Transverse colon (tissue), 4 donors: ENCODE measurements around the gene TRMT10B. TPM values are rescaled to one million over a fixed set of nuclear protein-coding genes. Genes with fewer than 3 reads are reported as not detected.

ENCODE experiments used
- DNase-seq: peaks from one replicate; pipeline ENCODE4 v3.0.0-alpha.2; 2019
- H3K27ac ChIP-seq, 4 donors: fragments of 200-600 bp; sonication (generic); 2 replicates each; pipeline ENCODE4 v1.5.1; 2016 to 2018; ENCODE audit warnings: inconsistent platforms in 4 of 4
- H3K27me3 ChIP-seq: fragments of 200-600 bp; sonication (generic); 2 replicates; pipeline ENCODE4 v1.5.1; 2017; ENCODE audit warnings: inconsistent platforms
- H3K36me3 ChIP-seq, 4 donors: fragments of 200-600 bp; sonication (generic); 2 replicates each; pipeline ENCODE4 v1.5.1; 2017 to 2019; ENCODE audit warnings: inconsistent platforms in 4 of 4
- H3K4me1 ChIP-seq, 4 donors: fragments of 200-600 bp; sonication (generic); 2 replicates each; pipeline ENCODE4 v1.5.1; 2017 to 2020; ENCODE audit warnings: inconsistent platforms in 4 of 4
- H3K4me3 ChIP-seq, 4 donors: fragments of 200-600 bp; sonication (generic); 1 replicate in 1 of 4; 2 replicates in 3 of 4; pipeline versions ENCODE4 v1.5.1 to v1.6.1; 2017 to 2019; ENCODE audit warnings: inconsistent platforms in 4 of 4
- H3K9me3 ChIP-seq, 2 donors: fragments of 200-600 bp; sonication (generic); 2 replicates each; pipeline ENCODE4 v1.5.1; 2017 to 2019; ENCODE audit warnings: inconsistent platforms in 2 of 2
- CTCF ChIP-seq, 5 experiments: fragments of 200-600 bp in 3 of 5; fragments of 450-650 bp in 2 of 5; sonication (generic) in 3 of 5; IDR thresholded peaks; 1 replicate in 2 of 5; 2 replicates in 3 of 5; pipeline ENCODE4 v1.5.1; 2016 to 2017; ENCODE audit warnings: antibody characterized with exemption in 5 of 5, inconsistent platforms in 3 of 5, mild to moderate bottlenecking in 2 of 5, moderate library complexity in 1 of 5
- EP300 ChIP-seq: sonication (generic); formaldehyde crosslinking; IDR thresholded peaks from one replicate; pipeline ENCODE4 v1.6.1; 2017; ENCODE audit warnings: antibody characterized with exemption, low read depth
- POLR2A ChIP-seq: fragments of 450-650 bp; IDR thresholded peaks from one replicate; pipeline ENCODE4 v1.6.1; 2016; ENCODE audit warnings: antibody characterized with exemption, mild to moderate bottlenecking, moderate library complexity
- POLR2AphosphoS5 ChIP-seq, 3 donors: sonication (generic); formaldehyde crosslinking; IDR thresholded peaks; one replicate each; pipeline ENCODE4 v1.6.1; 2016; ENCODE audit warnings: antibody characterized with exemption in 3 of 3
- WGBS, 2 donors: methylation state at CpG; one replicate each; pipeline ENCODE4 v1.1.5; 2018; ENCODE audit warnings: low coverage in 1 of 2; 5-methylcytosine and 5-hydroxymethylcytosine counted together
- in situ Hi-C, 4 donors: fragments of 200-750 bp; cut with MboI; loops; one replicate each; pipeline versions ENCODE4 v1.15.0 to v1.15.1; 2017; ENCODE audit warnings: low sequenced_read_pairs in 3 of 4, low pct_ligation_motif_present in 1 of 4, low pct_unique_long_range_greater_than_20kb in 1 of 4
- intact Hi-C: fragments of 100-400 bp; cut with DNase I; formaldehyde crosslinking; loops from one replicate; pipeline ENCODE4 v1.15.1; 2023; ENCODE audit warnings: low total_unique reads
- total RNA-seq, 4 donors: library from RNA; depleted of rRNA; stranded (reverse); fragments of >200 nt; gene quantifications; one replicate each; pipeline ENCODE4 v1.1.0, GENCODE V29; 2016

The TRMT10B gene
- total RNA-seq, 4 donors from 2014 or later, result 1.4 to 7.5 (median 4.0) TPM

- intact Hi-C loops, result loop anchor here (5.0 kb wide), 1 partner anchor 595 kb away; no protein-coding TSS in a partner anchor
- no peaks in the 10 kb centered on the region for H3K27me3 ChIP-seq
- no peak overlapping the region for H3K27ac ChIP-seq
- H3K4me1 ChIP-seq, result no peaks in the 10 kb centered on the region
- no peak overlapping the region for H3K4me3 ChIP-seq
- in situ Hi-C loops, result no loop called here
- no peaks in the 10 kb centered on the region for H3K9me3 ChIP-seq
- no peak for TF ChIP-seq POLR2AphosphoS5 (IDR thresholded peaks at IDR 0.05)
- no peak for TF ChIP-seq CTCF (IDR thresholded peaks at IDR 0.05)
- TF ChIP-seq EP300, result no peak
- TF ChIP-seq POLR2A, result no peak
- DNase-seq, result no peak
- WGBS, 2 donors, result 80% methylated on average over 2 to 10 of the region's 10 CpGs
- H3K36me3 ChIP-seq, result no peaks in the 10 kb centered on the region
These were observed 21.4 kb upstream of the TRMT10B start for GRCh38 chr9:37732086-37732741.

GRCh38 chr9:37732952-37733351 lies 20.7 kb upstream of the TRMT10B start:
- Histone ChIP-seq H3K9me3 (no peaks in the 10 kb centered on the region), H3K36me3 (no peaks in the 10 kb centered on the region), H3K27ac (no peak overlapping the region), H3K4me1 (no peaks in the 10 kb centered on the region), H3K4me3 (no peak overlapping the region), H3K27me3 (no peaks in the 10 kb centered on the region)
- 70% methylated on average over 2 of the region's 2 CpGs; no CpG with 5 or more reads in 1 of the 2 donors for WGBS, 2 donors
- no peak for TF ChIP-seq POLR2AphosphoS5 (IDR thresholded peaks at IDR 0.05)
- no peak for TF ChIP-seq CTCF (IDR thresholded peaks at IDR 0.05)
- no peak for TF ChIP-seq EP300
- TF ChIP-seq POLR2A, result no peak
- no peak for DNase-seq
- intact Hi-C loops (loop anchor here (5.0 kb wide), 1 partner anchor 594 kb away; no protein-coding TSS in a partner anchor), in situ Hi-C loops (no loop called here)

- Histone ChIP-seq H3K36me3 (no peaks in the 10 kb centered on the region), H3K4me3 (no peak overlapping the region), H3K27ac (no peak overlapping the region), H3K9me3 (no peaks in the 10 kb centered on the region), H3K4me1 (no peaks in the 10 kb centered on the region), H3K27me3 (no peaks in the 10 kb centered on the region)
- no peak for DNase-seq
- in situ Hi-C loops, result no loop called here
- TF ChIP-seq EP300, result no peak
- intact Hi-C loops, result no loop called here
- 90% methylated on average over 5 of the region's 5 CpGs; no CpG with 5 or more reads in 1 of the 2 donors for WGBS, 2 donors
These were observed 14.4 kb upstream of the TRMT10B start for GRCh38 chr9:37739222-37739621.

GRCh38 chr9:37740128-37740527 lies 13.5 kb upstream of the TRMT10B start:
- H3K4me1 ChIP-seq, result no peaks in the 10 kb centered on the region
- no peaks in the 10 kb centered on the region for H3K27me3 ChIP-seq
- 88% methylated on average over 16 of the region's 16 CpGs; no CpG with 5 or more reads in 1 of the 2 donors for WGBS, 2 donors
- intact Hi-C loops, result no loop called here
- H3K9me3 ChIP-seq, result no peaks in the 10 kb centered on the region
- TF ChIP-seq CTCF (IDR thresholded peaks at IDR 0.05) (no peak), POLR2A (no peak), EP300 (no peak)
- no peak overlapping the region for H3K4me3 ChIP-seq
- no peak for DNase-seq
- no peaks in the 10 kb centered on the region for H3K36me3 ChIP-seq
- in situ Hi-C loops, result no loop called here
- H3K27ac ChIP-seq, result no peak overlapping the region
